Lower leg skin (tissue), 4 donors: ENCODE measurements around the gene DAB1. TPM values are rescaled to one million over a fixed set of nuclear protein-coding genes. Genes with fewer than 3 reads are reported as not detected.

Experiments
- DNase-seq, 2 donors: peaks; one replicate each; pipeline ENCODE4 v3.0.0-alpha.2; 2019; ENCODE audit warnings: low spot score in 2 of 2
- H3K4me3 ChIP-seq: fragments of 200-600 bp; sonication (generic); 2 replicates; pipeline ENCODE4 v1.5.1; 2017; ENCODE audit warnings: mild to moderate bottlenecking, low read depth; ENCODE audit not compliant: poor library complexity, severe bottlenecking
- CTCF ChIP-seq, 3 donors: fragments of 450-650 bp; IDR thresholded peaks; one replicate each; pipeline ENCODE4 v1.5.1; 2016; ENCODE audit warnings: antibody characterized with exemption in 3 of 3, mild to moderate bottlenecking in 3 of 3, moderate library complexity in 2 of 3
- POLR2A ChIP-seq, 2 donors: fragments of 450-650 bp; IDR thresholded peaks; one replicate each; pipeline ENCODE4 v1.6.1; 2016 to 2017; ENCODE audit warnings: antibody characterized with exemption in 2 of 2, mild to moderate bottlenecking in 1 of 2, moderate library complexity in 1 of 2
- WGBS, 2 donors: methylation state at CpG; one replicate each; pipeline ENCODE4 v1.1.5; 2018; 5-methylcytosine and 5-hydroxymethylcytosine counted together
- intact Hi-C: fragments of 100-400 bp; cut with DNase I; formaldehyde crosslinking; loops from one replicate; pipeline ENCODE4 v1.15.0; 2023; ENCODE audit warnings: low total_unique reads
- total RNA-seq, 4 donors: library from RNA; depleted of rRNA; stranded (reverse); fragments of >200 nt; gene quantifications; one replicate each; pipeline ENCODE4 v1.1.0, GENCODE V29; 2016

Gene DAB1
- total RNA-seq, 4 donors from 2014 or later, result 0.58 TPM; not detected in 3

- no peak for TF ChIP-seq CTCF (IDR thresholded peaks at IDR 0.05)
- TF ChIP-seq POLR2A (IDR thresholded peaks at IDR 0.05), result no peak
- intact Hi-C loops, result no loop called here
- no peak overlapping the region for H3K4me3 ChIP-seq
- 55 to 75% methylated on average over 5 of the region's 5 CpGs for WGBS, 2 donors
- no peak for DNase-seq
Observed at GRCh38 chr1:56953386-56953785, 470.5 kb downstream of the DAB1 start.

- no peak for TF ChIP-seq CTCF (IDR thresholded peaks at IDR 0.05)
- no peak for TF ChIP-seq POLR2A (IDR thresholded peaks at IDR 0.05)
- H3K4me3 ChIP-seq, result no peak overlapping the region
- no peak for DNase-seq
- 86 to 88% methylated on average over 8 of the region's 8 CpGs for WGBS, 2 donors
- intact Hi-C loops, result no loop called here
Observed at GRCh38 chr1:56952501-56952900, 471.4 kb downstream of the DAB1 start.

GRCh38 chr1:56948403-56949023 is 475.3 kb downstream of the DAB1 start:
- intact Hi-C loops, result no loop called here
- TF ChIP-seq POLR2A (IDR thresholded peaks at IDR 0.05) (no peak), CTCF (IDR thresholded peaks at IDR 0.05) (no peak)
- DNase-seq, result no peak
- WGBS, 2 donors, result 58 to 59% methylated on average over 1 of the region's 1 CpG
- H3K4me3 ChIP-seq, result no peak overlapping the region
